IMR-90 (cell line): ENCODE data around the gene DACH1. TPM values are rescaled to one million over a fixed set of nuclear protein-coding genes. Genes with fewer than 3 reads are reported as not detected.

Experiments
- ATAC-seq: fragments of 200-7000 bp; cut with Tn5 transposase; 2 replicates; pipeline ENCODE4 v1.9.1; 2020; ENCODE audit warnings: low read depth, mild to moderate bottlenecking, moderate library complexity
- BruUV-seq: library from RNA; stranded (reverse); fragments of 400-500 nt; replicated peaks from 2 replicates; lab custom pipeline; 2021; lab: Mats Ljungman, UMichigan
- CTCF ChIA-PET: fragments of 300-600 bp; formaldehyde crosslinking; extraction: SDS; loops from one replicate; lab custom pipeline; 2021; ENCODE audit warnings: antibody characterized with exemption; lab: Yijun Ruan, JAX
- POLR2A ChIA-PET: fragments of 300-600 bp; sonication (Branson Sonifier 250); formaldehyde crosslinking; loops from one replicate; lab custom pipeline; 2022; ENCODE audit warnings: antibody characterized with exemption; ENCODE audit not compliant: unreplicated experiment; lab: Charles Lee
- DNase-seq: peaks from one replicate; pipeline ENCODE4 v3.0.0; 2013
- H2AFZ ChIP-seq: replicated peaks from 2 replicates; pipeline ENCODE3; 2013; ENCODE audit warnings: low read length, mild to moderate bottlenecking; ENCODE audit not compliant: poor library complexity
- H2AK5ac ChIP-seq: 2 replicates; pipeline ENCODE4 v1.6.1; 2013; ENCODE audit warnings: low read depth, low read length, inconsistent platforms
- H2AK9ac ChIP-seq: replicated peaks from 2 replicates; pipeline ENCODE3; 2013; ENCODE audit warnings: mild to moderate bottlenecking, low read depth, low read length, moderate library complexity; ENCODE audit not compliant: poor library complexity
- H2BK120ac ChIP-seq: 2 replicates; pipeline ENCODE4 v1.6.1; 2013; ENCODE audit warnings: low read depth, low read length, inconsistent platforms
- H2BK15ac ChIP-seq: 3 replicates; pipeline ENCODE4 v1.6.1; 2013; ENCODE audit warnings: low read depth, low read length, inconsistent platforms
- H2BK20ac ChIP-seq: 2 replicates; pipeline ENCODE4 v1.6.1; 2013; ENCODE audit warnings: low read depth, mild to moderate bottlenecking, inconsistent platforms, low read length, moderate library complexity
- H2BK5ac ChIP-seq: 2 replicates; pipeline ENCODE4 v1.6.1; 2013; ENCODE audit warnings: mild to moderate bottlenecking, low read depth, low read length, inconsistent platforms; ENCODE audit not compliant: poor library complexity, severe bottlenecking
- H3K14ac ChIP-seq: replicated peaks from 2 replicates; pipeline ENCODE4 v1.6.1; 2013; ENCODE audit warnings: low read depth, low read length, inconsistent platforms
- H3K18ac ChIP-seq: 2 replicates; pipeline ENCODE4 v1.6.1; 2013; ENCODE audit warnings: low read depth, low read length, control low read depth
- H3K23ac ChIP-seq: 2 replicates; pipeline ENCODE4 v1.6.1; 2013; ENCODE audit warnings: low read depth, low read length, inconsistent platforms
- H3K27ac ChIP-seq: 2 replicates; pipeline ENCODE4 v1.5.1; 2013; ENCODE audit warnings: mild to moderate bottlenecking, control low read depth, low read length; ENCODE audit not compliant: insufficient read depth
- H3K27me3 ChIP-seq: 2 replicates; pipeline ENCODE4 v1.6.1; 2013; ENCODE audit warnings: low read length; ENCODE audit not compliant: control insufficient read depth, insufficient read depth
- H3K36me3 ChIP-seq: 2 replicates; pipeline ENCODE4 v1.6.1; 2013; ENCODE audit warnings: low read length, mixed read lengths; ENCODE audit not compliant: control insufficient read depth, insufficient read depth
- H3K4ac ChIP-seq: 2 replicates; pipeline ENCODE4 v1.6.1; 2013; ENCODE audit warnings: low read depth, low read length, inconsistent platforms
- H3K4me1 ChIP-seq: 2 replicates; pipeline ENCODE4 v1.6.1; 2013; ENCODE audit warnings: low read length, mixed read lengths; ENCODE audit not compliant: control insufficient read depth, insufficient read depth
- H3K4me2 ChIP-seq: 2 replicates; pipeline ENCODE4 v1.6.1; 2013; ENCODE audit warnings: low read depth, mild to moderate bottlenecking, control low read depth, low read length, moderate library complexity
- H3K4me3 ChIP-seq: 2 replicates; pipeline ENCODE4 v1.5.1; 2013; ENCODE audit warnings: low read depth, mild to moderate bottlenecking, control low read depth, low read length, moderate library complexity; ENCODE audit not compliant: insufficient read depth
- H3K56ac ChIP-seq: 2 replicates; pipeline ENCODE4 v1.6.1; 2013; ENCODE audit warnings: low read length, inconsistent platforms; ENCODE audit not compliant: insufficient read depth; ENCODE audit errors: extremely low read depth
- H3K79me1 ChIP-seq, 2 experiments: 2 replicates each; pipeline ENCODE4 v1.6.1; 2013; ENCODE audit warnings: low read length in 2 of 2, inconsistent platforms in 1 of 2, low read depth in 1 of 2
- H3K9ac ChIP-seq: 2 replicates; pipeline ENCODE4 v1.6.1; 2013; ENCODE audit warnings: low read depth, low read length, control low read depth
- H3K9me1 ChIP-seq: 2 replicates; pipeline ENCODE4 v1.6.1; 2013; ENCODE audit warnings: low read length, inconsistent platforms; ENCODE audit not compliant: insufficient read depth
- H3K9me3 ChIP-seq: 2 replicates; pipeline ENCODE4 v1.6.1; 2013; ENCODE audit warnings: low read length; ENCODE audit not compliant: control insufficient read depth, insufficient read depth
- H4K20me1 ChIP-seq: 2 replicates; pipeline ENCODE4 v1.6.1; 2013; ENCODE audit warnings: low read length, inconsistent platforms; ENCODE audit not compliant: insufficient read depth
- H4K5ac ChIP-seq: 2 replicates; pipeline ENCODE4 v1.6.1; 2013; ENCODE audit warnings: mild to moderate bottlenecking, low read depth, low read length, control low read depth
- H4K8ac ChIP-seq, 2 experiments: 2 replicates each; pipeline ENCODE4 v1.6.1; 2013; ENCODE audit warnings: low read depth in 2 of 2, low read length in 2 of 2, control low read depth in 1 of 2, inconsistent platforms in 1 of 2
- H4K91ac ChIP-seq: 2 replicates; pipeline ENCODE4 v1.6.1; 2013; ENCODE audit warnings: low read depth, low read length, inconsistent platforms; ENCODE audit not compliant: insufficient read depth
- CHD1 ChIP-seq: IDR thresholded peaks from 2 replicates; pipeline ENCODE4 v1.6.1; 2012; ENCODE audit warnings: low read depth, low read length, improper control_type of control experiment
- MXI1 ChIP-seq: IDR thresholded peaks from 2 replicates; pipeline ENCODE4 v1.6.1; 2012; ENCODE audit warnings: low read depth, mild to moderate bottlenecking, low read length, moderate library complexity, borderline replicate concordance
- SMC3 ChIP-seq: fragments of 150-350 bp; IDR thresholded peaks from 2 replicates; pipeline ENCODE4 v1.6.1; 2016; ENCODE audit warnings: low read depth, mild to moderate bottlenecking, antibody characterized with exemption, low read length, moderate library complexity
- WGBS, 2 experiments: methylation state at CpG; one replicate each; pipeline versions ENCODE4 v1.1.5 to v1.1.7; 2013; ENCODE audit warnings: missing lambda C conversion rate in 2 of 2; ENCODE audit not compliant: insufficient read length in 1 of 2; ENCODE audit errors: extremely low coverage in 2 of 2; 5-methylcytosine and 5-hydroxymethylcytosine counted together
- dilution Hi-C: fragments of 300-500 bp; cut with HindIII; formaldehyde crosslinking; loops from one replicate; pipeline ENCODE4 v1.14.3; 2018; ENCODE audit warnings: low sequenced_read_pairs; ENCODE audit not compliant: unreplicated experiment
- in situ Hi-C: fragments of 300-500 bp; cut with MboI; formaldehyde crosslinking; loops from 3 replicates; pipeline ENCODE4 v1.14.3; 2019; ENCODE audit warnings: low sequenced_read_pairs, inconsistent platforms, mixed read lengths
- intact Hi-C: fragments of 100-400 bp; cut with micrococcal nuclease; formaldehyde crosslinking; loops from 2 replicates; pipeline ENCODE4 v1.10.0; 2022
- polyA plus RNA-seq, 3 experiments: library from polyadenylated mRNA; depleted of rRNA; stranded (reverse); fragments of >200 nt; gene quantifications; 2 replicates each; pipeline ENCODE4 v1.2.3, GENCODE V29; 2012; ENCODE audit warnings: low replicate concordance in 1 of 3
- total RNA-seq: library from RNA; depleted of rRNA; stranded (reverse); fragments of >200 nt; gene quantifications from 2 replicates; pipeline ENCODE4 v1.2.3, GENCODE V29; 2012
- TF ChIP-seq, protein P1 (sequence below): conservative IDR thresholded peaks from 2 replicates; pipeline ENCODE4 v1.5.1; 2012; ENCODE audit warnings: mild to moderate bottlenecking, low read depth, low read length, improper control_type of control experiment

DACH1 gene
- total and polyA plus RNA-seq, 2 of the 4 experiments (the other 2 are of a cell fraction) = not detected

DNA sequence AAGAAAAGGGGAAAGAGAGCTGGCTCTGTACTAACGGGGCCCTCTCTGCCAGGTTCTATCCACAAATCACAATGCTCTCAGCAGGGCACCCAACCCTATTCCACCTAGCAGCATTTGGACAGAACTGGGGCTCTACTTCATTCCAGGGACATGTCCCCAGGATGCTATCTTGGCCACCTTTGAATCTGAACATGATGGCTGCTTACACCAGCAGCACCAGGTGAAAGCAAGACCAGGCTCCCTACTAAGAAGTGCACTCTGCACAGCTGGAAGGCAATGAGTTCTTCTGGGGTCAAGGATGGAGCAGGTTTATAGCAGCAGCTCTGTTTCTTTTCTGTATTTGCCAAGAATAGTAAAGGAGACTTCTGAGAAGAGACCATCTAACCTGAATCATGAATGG, 222.4 kb downstream of the DACH1 start:
- no TSS peak for BruUV-seq

More for the DNA sequence above, 222.4 kb downstream of the DACH1 start:
- Histone ChIP-seq H3K4me2 (no peak overlapping the region), H3K79me1 (no peaks in the 10 kb centered on the region), H3K23ac (no peak overlapping the region), H3K14ac (no peak overlapping the region), H2AK5ac (no peak overlapping the region), H3K27me3 (no peaks in the 10 kb centered on the region), H2BK120ac (no peak overlapping the region), H3K27ac (no peak overlapping the region), H3K9me3 (no peaks in the 10 kb centered on the region), H3K36me3 (no peaks in the 10 kb centered on the region), H2BK15ac (no peak overlapping the region), H2AK9ac (no peak overlapping the region), H4K20me1 (no peaks in the 10 kb centered on the region), H4K5ac (no peak overlapping the region), H3K18ac (no peak overlapping the region), H2BK5ac (no peak overlapping the region), H3K4me1 (no peaks in the 10 kb centered on the region), H3K9ac (no peak overlapping the region), H3K4ac (no peak overlapping the region), H4K91ac (no peak overlapping the region), H2BK20ac (no peak overlapping the region), H3K9me1 (no peaks in the 10 kb centered on the region; the same call in 1 of the 2 replicates), H3K56ac (no peak overlapping the region), H2AFZ (no peak overlapping the region), H3K4me3 (no peak overlapping the region), H4K8ac (no peak overlapping the region)
- ChIA-PET POLR2A (no interaction called here), CTCF (no interaction called here)
- intact Hi-C loops (no loop called here), in situ Hi-C loops (no loop called here), dilution Hi-C loops (no loop called here)
- no CpG with 5 or more reads among the region's 1 CpG for WGBS, 2 experiments
- ATAC-seq (no peak), DNase-seq (no peak)
- TF ChIP-seq, protein P1, sequence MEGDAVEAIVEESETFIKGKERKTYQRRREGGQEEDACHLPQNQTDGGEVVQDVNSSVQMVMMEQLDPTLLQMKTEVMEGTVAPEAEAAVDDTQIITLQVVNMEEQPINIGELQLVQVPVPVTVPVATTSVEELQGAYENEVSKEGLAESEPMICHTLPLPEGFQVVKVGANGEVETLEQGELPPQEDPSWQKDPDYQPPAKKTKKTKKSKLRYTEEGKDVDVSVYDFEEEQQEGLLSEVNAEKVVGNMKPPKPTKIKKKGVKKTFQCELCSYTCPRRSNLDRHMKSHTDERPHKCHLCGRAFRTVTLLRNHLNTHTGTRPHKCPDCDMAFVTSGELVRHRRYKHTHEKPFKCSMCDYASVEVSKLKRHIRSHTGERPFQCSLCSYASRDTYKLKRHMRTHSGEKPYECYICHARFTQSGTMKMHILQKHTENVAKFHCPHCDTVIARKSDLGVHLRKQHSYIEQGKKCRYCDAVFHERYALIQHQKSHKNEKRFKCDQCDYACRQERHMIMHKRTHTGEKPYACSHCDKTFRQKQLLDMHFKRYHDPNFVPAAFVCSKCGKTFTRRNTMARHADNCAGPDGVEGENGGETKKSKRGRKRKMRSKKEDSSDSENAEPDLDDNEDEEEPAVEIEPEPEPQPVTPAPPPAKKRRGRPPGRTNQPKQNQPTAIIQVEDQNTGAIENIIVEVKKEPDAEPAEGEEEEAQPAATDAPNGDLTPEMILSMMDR = no peak
- no peak for TF ChIP-seq SMC3
- TF ChIP-seq MXI1 = no peak
- TF ChIP-seq CHD1 = no peak
